ENCODE data around the gene TUB.

TUB gene

DNA sequence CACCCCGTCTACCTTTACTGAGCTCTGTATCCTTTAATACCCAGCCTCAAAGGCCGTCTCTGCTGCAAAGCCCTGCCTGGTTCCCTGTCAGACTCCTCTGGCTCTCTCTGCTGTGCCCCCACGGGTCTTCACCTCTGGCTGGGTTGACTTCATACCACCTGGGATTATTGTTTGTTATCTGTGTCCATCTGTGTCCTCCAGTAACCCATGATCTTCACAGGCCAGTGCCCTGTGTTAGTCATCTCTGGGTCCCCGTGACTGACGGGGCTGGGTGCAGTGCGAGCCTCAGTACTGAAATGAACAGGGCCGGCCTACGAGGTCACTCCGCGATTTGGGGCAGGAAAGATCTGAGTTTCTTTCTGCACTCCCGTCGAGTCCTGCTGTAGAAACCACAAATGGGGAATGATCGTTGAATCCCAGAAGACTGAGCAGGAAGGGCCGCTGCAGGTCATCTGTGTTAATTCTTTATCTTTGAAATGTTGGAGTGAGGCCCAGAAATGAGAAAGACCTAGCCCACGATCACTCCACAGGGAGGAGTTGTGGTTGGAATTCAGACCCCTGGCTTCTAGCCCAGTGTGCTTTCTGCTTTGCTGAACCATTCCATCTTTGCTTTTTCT lies 12.3 kb upstream of the TUB start:
- no peak for DNase-seq

DNA sequence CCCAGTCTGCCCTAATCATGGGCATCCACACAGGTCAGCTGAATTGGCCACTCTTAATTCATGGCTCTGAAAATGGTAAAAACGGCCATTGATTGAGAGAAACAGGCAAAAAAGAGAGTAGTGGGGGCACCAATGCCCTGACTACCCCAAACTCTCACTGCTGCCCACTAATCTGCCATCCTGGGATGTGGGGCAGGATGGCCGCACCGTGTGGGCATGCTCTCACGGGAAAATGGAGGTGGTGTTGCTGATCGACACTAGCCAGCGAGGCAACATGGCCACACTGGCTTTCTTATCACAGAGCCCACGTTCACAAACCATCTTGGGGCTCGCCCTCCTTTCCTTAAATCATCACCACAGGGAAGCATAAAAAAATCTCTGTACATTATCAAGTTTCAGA lies 11.2 kb upstream of the TUB start:
- no peak for DNase-seq

DNA sequence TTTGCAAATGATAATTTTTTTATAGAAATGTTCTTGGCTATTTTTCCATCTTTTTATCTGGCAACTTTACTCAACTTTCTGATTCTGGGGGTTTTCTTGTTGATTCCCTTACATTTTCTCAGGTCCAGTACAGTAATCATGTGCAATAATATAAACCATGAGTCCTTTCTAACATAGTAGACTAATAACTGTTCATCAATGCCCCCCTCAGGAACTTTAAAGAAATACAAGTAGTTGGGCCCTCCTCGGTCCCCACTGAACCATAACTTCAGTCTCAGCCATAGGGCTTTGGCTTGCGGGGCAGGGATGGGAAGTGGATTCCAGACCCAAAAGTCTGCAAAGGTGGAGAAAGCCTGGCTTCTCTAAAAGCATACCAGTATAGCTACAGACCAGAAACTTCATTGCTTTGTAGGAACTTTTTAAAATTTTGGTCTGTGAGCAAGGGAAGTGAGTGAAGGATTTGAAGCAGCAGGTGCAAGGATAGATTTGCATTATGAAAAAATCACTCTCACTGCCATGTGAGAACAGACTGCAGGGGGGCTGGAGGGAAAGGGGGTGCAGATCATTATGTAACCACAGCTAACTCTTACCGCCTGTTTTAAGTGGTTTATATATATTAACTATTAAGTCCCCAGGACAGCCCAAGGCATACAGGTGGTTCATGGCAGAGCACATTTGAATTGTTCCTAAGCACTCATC lies 10.4 kb upstream of the TUB start:
- no peak for DNase-seq

DNA sequence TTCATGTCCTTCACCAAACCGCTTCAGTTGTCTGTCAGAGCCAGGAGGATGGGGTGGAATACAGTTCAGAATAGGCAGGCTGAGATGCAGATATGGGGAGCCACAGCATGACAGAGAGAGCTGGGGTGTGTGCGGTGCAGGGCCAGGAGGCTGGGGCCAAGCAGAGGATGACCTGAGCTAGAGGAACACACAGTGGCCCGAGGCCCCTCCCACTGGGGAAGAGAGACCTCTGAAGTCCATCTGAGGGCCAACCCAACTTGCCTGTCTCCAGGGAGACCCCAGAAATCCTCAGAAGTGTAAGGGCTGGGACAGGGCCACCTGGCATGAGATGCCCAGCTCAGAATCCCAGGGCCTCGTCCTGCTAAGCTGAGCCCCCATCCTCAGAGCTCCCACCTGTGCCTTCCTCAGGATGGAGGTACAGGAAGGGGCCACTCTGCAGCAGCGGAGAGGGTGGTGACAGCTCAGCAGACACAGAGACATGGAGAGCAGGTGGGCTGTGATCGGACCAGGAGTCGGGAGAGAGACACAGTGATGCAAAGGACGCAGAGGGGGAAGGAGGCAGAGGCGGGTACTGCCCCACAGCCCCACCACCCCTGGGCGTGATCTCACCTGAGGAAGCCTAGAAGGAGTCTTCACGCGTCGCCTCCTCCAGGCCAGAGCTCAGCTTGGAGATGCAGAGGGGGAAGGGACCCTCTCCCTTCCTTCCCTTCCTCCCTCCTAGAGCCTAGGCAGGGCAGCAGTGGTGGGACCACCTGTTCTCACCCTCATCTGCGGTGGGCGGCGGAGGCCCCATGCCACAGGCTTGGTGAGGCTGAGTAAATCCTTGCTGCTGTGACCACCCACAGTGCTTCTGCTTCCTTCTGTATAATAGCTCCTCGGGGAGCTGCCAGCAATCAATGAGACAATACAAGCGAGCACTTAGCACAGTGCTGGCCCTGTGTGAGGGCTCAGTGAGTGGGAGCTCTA lies 9.1 kb upstream of the TUB start:
- DNase-seq = no peak

DNA sequence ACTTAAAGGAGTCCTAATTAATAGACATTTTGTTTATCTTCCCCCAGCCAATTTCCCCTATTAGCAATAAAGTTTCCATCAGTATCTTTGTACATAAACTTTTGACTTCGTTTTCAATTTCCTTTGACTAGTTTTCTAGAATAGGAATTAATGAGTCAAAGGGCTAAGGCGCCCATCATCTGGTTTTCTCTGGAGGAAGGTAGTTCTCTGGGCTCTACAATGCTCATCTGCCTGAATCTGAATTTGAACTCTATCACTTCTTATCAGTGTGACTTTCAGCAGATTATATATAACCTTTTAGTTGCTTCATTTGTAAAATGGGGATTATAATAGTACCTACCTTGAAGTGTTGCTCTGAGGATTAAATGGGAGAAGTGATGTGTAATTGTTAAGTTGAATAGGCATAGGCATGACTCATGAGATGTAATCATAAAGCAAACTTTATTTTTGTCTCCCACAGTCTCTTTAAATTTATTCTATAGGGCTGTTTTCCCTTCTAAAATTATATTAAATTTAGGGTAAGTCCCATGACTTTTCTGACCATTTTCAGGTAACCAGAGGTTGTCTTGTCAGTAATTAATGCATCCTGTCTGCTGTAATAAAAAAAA lies 5.8 kb upstream of the TUB start:
- no peak for DNase-seq

DNA sequence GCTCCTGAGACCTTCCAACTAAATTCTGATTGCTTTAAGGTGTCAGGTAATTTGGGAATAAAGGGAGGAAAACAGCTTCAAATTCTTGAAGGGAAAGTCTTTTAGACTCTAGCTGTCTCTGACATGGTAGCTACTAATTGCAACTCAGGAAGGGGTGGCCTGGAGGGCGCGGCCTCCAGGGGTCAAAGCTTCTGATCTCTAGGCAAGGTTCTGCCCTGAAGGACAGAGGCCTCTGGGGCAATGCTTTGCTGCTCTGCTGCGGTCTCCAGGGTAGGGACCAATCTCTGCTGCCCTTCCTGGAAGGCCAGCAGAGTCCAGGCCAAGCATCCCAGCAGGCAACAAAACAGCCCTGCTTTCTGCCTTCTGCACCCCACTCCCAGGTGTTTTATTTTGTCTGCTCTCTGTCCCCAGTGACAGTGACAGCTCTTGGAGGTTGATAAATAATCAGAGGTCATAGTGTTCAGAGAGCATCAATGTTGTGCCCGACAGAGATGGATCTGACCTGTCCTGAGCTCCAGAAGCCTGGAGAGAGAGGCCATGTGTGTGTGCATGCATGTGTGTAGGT lies 1.8 kb upstream of the TUB start:
- no peak for DNase-seq

DNA sequence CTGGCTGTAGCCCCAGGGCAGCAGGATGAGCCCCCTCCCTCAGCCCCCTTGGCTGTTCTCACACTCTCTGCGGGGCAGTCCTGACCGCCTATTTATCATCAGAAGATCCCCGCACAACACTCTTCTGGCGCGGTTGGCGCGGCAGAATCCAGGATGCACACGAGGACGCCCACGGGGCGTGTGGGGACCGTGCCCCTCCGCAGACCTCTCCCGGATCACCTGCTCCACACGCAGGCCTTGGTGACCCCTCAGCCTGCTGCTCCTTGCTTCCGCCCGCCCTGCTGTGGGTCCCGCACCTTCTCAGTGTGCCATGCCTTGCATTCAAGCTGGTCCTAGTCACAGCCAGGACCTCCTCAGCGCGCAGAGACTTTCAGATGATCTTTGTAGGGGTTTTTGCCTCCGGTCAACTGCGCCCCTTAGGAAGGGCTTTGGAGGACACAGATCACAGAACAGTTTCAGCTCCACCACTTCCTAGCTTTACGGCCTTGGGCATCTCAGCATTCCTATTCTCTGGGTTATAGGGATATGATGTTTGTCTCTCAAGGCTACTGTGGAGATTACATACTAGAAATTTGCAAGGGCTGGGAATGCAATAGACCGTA lies 841 bp upstream of the TUB start:
- DNase-seq = no peak

DNA sequence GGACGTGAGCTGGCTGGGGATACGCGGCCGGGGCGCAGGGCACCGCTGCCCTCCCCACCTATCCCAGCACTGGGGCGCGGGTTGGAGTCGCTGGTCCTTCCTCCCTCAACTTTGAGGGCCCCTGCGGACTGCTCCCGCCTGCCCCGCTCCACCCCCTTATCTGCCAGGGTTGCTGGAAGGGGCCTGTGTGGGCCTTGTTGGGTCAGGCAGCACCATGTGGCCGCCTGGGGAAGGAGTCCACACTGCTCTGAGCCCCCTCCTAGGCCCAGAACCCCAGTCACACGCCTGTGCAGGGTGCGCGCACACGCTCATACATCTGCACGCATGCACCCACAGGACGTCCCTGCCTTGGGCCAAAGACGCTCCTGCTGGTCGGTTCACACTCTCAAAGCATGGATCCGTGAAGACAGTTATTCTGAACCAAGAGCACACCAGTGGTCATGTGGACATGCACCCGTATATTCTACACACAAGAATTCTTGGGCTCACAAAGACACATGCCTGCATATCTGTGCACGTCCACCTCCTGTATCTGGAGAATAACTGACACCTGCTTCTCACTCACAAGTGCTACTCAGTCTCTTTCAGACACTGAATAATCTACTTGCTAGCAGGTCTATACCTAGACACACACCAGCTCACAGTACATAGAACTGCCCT lies 710 bp downstream of the TUB start:
- DNase-seq = no peak

DNA sequence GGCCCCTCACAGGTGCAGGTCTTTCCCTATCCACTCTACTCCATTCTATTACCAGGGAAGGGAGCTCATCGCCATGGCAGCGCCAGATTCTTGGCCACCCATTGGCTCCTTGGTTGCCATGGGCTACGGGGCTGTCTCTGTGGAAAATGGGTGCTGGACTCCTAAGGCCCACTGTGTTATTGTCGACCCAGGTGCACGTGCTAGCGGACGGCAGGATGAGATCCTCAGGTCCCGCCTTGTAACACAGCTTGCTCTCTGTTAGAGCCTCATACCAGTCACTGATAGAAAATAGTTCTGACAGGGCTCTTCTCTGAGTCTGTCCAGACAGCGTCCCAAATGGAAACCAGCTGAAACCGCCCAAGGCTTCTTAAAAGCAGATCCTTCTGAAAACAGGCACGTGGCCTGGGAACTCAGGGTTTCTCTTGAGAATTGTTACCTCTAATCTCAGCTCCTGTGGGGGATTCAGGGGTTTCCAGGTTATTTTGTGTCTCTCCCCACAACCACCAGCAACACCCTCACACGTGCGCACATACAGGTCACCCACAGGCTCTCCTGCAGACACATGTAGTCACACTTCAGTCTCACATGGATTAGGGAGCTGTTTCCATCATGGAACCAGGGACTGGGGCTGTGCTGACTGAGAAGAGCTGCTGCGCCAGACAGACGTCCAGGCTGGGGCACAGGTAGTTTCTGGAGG lies 1.5 kb downstream of the TUB start:
- DNase-seq = no peak

DNA sequence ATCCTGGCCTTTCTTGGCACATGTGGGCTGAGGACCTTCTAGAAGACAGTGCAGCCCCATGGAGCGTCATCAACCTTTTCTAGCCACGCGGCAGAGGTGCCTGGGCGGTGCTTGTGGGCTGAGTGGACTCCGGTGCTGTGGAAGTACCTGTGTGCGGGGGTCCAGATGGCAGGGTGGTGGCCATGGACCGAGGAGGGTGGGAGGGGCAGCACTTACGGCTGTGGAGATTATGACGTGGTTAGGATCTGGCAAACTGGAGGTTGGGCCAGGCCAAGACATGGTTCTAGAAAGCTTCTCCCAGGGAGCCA lies 2.0 kb downstream of the TUB start:
- DNase-seq = no peak

DNA sequence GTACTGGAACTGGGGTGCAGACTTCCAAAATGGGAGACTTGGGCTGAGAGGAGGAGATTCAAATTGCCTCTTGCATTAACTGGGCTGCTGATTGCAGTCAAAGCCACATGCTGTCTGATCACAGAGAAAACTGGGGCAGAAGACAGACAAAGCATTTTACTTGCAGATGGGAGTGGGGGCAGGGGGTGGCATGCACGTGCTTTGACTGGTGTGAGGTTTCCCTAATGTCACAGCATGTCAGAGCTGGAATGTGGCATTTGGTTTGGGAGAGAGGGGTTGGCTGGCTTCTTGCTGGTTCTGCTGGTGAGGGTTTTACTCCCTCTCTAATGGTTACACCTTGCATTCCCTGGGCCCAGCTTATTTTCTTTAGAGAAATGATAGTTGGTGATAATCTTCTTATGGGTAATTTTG lies 2.9 kb downstream of the TUB start:
- no peak for DNase-seq

DNA sequence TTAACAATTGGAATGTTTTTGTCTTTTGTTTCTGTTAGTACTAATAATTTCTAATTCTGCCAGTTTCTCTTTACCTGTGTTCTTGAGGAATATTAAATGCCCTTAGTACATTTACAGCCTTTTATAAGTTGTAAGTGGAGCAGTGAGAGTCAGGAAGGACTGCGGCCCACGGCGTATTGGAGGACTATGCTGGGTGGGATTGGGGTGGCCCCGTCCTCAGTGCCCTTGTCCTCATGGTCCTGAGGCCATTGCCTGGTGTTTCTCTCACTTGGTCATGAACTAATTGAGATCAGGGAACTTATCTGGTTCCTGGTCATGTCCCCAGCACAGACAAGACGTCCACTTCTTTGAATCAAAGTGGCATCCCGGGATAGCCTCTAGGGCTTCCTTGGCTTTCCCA lies 3.3 kb downstream of the TUB start:
- DNase-seq = no peak

DNA sequence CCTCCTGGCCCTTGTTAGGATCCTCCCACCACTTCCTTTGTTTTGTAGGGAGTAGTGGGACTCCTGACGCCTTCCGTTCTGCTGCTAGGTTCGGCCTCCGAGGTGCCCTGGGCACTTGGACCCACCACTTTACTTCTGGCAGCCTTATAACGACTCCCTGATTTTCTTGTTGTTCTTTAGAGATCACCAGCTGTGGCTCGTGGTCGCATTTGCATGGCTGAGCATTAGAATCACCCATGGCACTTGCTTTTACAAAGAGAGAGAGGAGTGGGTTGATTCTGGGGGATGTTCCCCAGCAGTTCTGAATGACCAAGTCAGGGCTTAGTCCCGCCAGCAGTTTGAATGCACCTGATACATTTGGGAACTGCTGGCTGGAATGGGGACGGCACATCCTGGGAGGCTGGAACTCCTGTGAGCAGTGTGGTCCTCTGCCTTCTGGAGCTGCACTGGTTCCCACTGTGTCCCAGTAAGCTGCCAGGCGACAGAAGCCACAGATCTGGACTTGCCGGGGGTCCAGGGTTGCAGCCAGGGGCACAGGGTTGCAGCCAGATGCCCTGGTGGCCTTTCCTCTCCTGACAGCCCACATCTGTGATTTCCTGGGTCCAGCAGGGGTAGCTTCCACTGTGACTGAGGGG lies 4.1 kb downstream of the TUB start:
- DNase-seq = no peak

DNA sequence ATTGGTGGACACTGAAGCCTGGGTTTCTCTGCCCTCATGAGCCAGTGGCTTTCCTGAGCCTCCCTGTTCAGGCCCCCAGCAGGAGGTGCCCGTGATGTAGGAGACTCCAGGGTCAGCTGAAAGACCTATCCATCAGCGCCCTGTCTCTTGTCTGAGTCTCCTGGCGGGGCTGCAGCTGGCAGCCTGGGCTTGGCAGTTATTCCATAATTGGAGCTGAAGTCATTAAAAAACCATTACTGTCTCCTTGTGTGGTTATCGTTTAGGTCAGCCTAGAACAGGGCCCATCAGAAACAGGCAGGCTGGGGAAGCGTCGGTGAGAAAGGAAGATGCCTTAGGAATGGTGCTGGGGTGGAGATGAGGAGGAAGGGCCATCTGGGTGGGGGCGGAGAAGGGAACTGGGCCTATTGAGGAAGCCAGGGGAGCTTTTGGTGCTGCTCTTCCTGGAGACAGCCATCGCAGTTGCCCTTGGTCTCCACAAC lies 5.0 kb downstream of the TUB start:
- peak; percentile 21 for DNase-seq

DNA sequence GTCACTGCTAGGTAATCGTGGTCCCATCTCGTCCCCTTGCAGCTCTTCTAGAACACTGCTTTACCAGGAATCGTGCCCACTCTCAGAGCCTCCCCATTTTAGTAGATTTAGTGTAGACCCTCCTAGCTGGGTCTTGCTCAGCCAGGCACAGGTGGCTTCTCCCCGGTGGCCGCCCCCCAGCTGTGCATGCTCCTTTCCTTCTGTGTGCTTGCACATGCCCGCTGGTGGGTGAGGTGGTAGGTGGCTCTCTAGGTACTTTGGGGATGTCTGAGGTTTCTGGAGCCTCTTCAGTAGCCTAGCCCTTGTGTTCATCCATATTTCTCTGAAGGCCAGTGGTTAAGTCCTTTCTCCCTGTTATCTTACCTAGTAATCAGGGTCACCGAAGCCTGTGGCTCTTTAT lies 5.6 kb downstream of the TUB start:
- DNase-seq = no peak

DNA sequence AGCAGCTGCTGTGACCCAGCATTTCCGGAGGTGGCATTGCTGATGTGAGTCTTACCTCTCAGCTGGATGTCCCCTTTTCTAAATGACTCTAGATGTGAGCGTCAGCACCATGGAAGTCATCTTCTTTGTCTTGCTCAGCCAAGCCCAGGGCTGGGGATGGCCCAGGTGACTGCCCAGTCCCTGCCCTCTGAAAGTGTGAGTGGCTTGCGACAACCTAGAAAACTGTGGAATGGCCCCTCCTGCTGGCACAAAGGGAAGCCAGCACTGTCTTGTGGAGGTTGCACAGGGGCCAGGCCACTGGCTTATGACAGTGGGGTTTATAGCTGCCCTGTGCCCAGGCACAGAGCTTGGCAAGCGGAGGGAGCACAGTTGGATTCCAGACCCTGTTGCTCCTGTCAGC lies 6.2 kb downstream of the TUB start:
- DNase-seq = no peak

DNA sequence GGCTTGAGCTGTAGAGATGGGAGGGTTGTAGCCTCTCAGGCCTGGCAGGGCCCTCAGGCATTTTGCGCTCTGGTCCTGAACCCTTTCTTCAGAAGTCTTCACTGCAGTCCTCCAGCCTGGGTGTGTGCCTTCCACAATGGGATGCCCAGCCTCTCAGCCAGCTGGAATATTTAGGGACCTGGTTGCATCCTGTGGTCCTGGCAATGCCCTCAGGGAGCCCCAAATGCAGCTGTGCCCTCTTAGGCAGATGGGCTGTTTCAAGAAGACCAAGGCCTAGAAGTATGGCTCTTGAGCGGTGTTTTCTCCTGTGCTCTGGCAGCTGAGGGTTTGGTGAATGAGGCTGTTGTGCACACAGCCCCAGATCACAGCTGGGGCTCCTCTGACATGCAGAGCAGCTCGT lies 6.7 kb downstream of the TUB start:
- no peak for DNase-seq

DNA sequence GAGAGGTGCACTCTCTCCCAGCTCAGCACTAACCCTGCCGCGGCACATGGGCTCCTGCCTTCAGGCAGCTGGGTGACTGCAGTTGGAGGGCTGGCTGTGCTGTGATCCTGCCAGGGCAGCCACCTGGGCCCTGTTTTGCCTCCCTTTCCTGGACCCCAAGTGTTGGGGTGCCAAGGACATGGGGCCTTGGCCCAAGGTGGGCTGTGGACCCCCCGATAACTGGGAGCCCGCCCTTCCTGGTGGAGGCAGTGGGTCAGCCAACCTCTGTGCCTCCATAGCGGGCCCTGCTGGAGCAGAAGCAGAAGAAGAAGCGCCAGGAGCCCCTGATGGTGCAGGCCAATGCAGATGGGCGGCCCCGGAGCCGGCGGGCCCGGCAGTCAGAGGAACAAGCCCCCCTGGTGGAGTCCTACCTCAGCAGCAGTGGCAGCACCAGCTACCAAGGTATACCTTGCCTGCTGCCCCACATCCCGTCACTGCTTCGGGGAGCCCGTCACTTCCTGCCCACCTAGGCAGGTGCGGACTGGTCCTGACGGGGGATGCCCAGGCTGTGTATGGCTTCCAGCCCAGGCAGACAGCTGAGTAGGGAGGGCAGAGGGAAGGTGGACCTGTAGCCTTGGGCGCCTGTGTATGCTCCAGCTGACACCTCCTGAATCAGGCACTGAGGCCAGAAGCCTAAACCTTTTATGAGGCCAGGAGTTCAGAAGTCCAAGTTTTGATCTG lies 8.9 kb downstream of the TUB start:
- no peak for DNase-seq

DNA sequence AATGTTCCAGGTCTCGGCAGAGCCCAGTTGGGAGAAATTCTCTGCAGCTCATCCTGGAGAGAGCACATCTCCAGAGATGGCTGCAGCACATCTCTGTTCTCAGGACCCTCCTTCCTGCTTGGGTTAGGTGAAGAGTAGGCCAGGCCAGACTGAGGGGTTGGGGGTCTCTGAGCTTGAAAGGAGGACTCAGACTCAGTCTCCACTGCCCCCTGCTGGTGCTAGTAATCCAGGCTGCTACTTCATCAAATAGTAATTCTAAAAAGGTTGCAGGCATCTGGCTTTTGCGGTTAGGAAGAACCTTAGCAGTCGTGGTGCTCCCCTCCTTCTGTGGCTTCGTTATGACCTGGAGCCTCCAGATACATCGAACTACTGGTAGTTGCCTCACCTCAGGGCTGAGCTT lies 9.7 kb downstream of the TUB start:
- no peak for DNase-seq

DNA sequence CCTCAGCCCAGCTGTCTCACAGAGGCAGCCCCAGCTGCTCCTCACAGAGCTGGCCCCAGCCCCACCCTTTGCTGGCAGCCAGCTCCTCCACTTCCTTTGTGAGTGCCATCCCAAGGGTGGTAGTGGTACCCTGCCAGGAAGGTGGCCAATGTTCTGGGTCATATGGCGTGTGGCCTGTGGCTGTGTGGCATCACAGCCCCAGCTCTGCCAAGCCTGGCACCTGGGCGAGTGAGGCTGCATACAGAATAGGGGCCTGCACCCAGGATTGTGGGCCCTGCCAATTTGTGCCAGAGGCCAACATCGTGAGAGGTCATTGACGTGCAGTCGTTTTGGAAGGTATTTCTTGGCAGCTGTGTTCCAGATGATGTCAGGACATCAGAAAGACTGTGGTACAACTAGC lies 10.7 kb downstream of the TUB start:
- no peak for DNase-seq

Data from DMS153 (cell line).